ENCODE measurements around the gene ABCA12.
"Not testable (repeated sequence)": the region's sequence is repeated elsewhere in the genome, so short reads cannot be mapped to it uniquely, and the experiment has no call there.

The ABCA12 gene

GRCh38 chr2:215138479-215138878 lies at the start of gene ABCA12:
Gene ABCA12, minus strand, starts transcription at chr2:215138626. Its CDS starts 418 bp downstream, at chr2:215138208.
- DNase-seq (ENCODE audit: low read depth in 2 of 2), result no peak

GRCh38 chr2:215188078-215188477 lies 49.7 kb upstream of the ABCA12 start:
- DNase-seq (ENCODE audit: low read depth in 2 of 2), result no peak

- no peak for DNase-seq (ENCODE audit: low read depth in 2 of 2)
Observed at GRCh38 chr2:215186021-215186420, 47.6 kb upstream of the ABCA12 start.

GRCh38 chr2:215178121-215178520 lies 39.7 kb upstream of the ABCA12 start:
- no peak for DNase-seq (ENCODE audit: low read depth in 2 of 2)

- DNase-seq (ENCODE audit: low read depth in 2 of 2), result no peak
Observed at GRCh38 chr2:215171796-215172195, 33.4 kb upstream of the ABCA12 start.

GRCh38 chr2:215171151-215171550 lies 32.7 kb upstream of the ABCA12 start:
- no peak for DNase-seq (ENCODE audit: low read depth in 2 of 2)

- DNase-seq (ENCODE audit: low read depth in 2 of 2), result not testable (repeated sequence)
Observed at GRCh38 chr2:215166505-215166904, 28.1 kb upstream of the ABCA12 start.

GRCh38 chr2:215163319-215163718 lies 24.9 kb upstream of the ABCA12 start:
- DNase-seq (ENCODE audit: low read depth in 2 of 2), result not testable (repeated sequence)

- no peak for DNase-seq (ENCODE audit: low read depth in 2 of 2)
Observed at GRCh38 chr2:215161301-215161829, 22.9 kb upstream of the ABCA12 start.

GRCh38 chr2:215160081-215160480 lies 21.7 kb upstream of the ABCA12 start:
- no peak for DNase-seq (ENCODE audit: low read depth in 2 of 2)

GRCh38 chr2:215156453-215156852 lies 18.0 kb upstream of the ABCA12 start:
- no peak for DNase-seq (ENCODE audit: low read depth in 2 of 2)

- no peak for DNase-seq (ENCODE audit: low read depth in 2 of 2)
Observed at GRCh38 chr2:215149894-215150293, 11.5 kb upstream of the ABCA12 start.

- DNase-seq (ENCODE audit: low read depth in 2 of 2), result no peak
Observed at GRCh38 chr2:215149486-215149885, 11.1 kb upstream of the ABCA12 start.

- no peak for DNase-seq (ENCODE audit: low read depth in 2 of 2)
Observed at GRCh38 chr2:215149060-215149459, 10.6 kb upstream of the ABCA12 start.

- no peak for DNase-seq (ENCODE audit: low read depth in 2 of 2)
Observed at GRCh38 chr2:215145611-215146010, 7.2 kb upstream of the ABCA12 start.

GRCh38 chr2:215144106-215144875 lies 5.9 kb upstream of the ABCA12 start:
- no peak for DNase-seq (ENCODE audit: low read depth in 2 of 2)

- no peak for DNase-seq (ENCODE audit: low read depth in 2 of 2)
Observed at GRCh38 chr2:215143458-215143857, 5.0 kb upstream of the ABCA12 start.

GRCh38 chr2:215141706-215142105 lies 3.3 kb upstream of the ABCA12 start:
- no peak for DNase-seq (ENCODE audit: low read depth in 2 of 2)

- DNase-seq (ENCODE audit: low read depth in 2 of 2), result no peak
Observed at GRCh38 chr2:215140166-215140707, 1.8 kb upstream of the ABCA12 start.

GRCh38 chr2:215137741-215138340 lies 585 bp downstream of the ABCA12 start:
- no peak for DNase-seq (ENCODE audit: low read depth in 2 of 2)

GRCh38 chr2:215137329-215137686 lies 1.1 kb downstream of the ABCA12 start:
- no peak for DNase-seq (ENCODE audit: low read depth in 2 of 2)

GRCh38 chr2:215136669-215137328 lies 1.6 kb downstream of the ABCA12 start:
- DNase-seq (ENCODE audit: low read depth in 2 of 2), result no peak

All from stimulated activated CD8-positive, alpha-beta memory T cell treated with anti-CD3 and anti-CD28 coated beads, Interleukin-2, amount 100 ng/mL, for 1 hour (primary cell).